Neural progenitor cell (in vitro differentiated cells): ENCODE results near the gene FAM180A.

Source experiments
- CTCF ChIP-seq: fragments of 200-600 bp; sonication (generic); IDR thresholded peaks from 2 replicates; pipeline ENCODE4 v1.5.1; 2017; ENCODE audit warnings: antibody characterized with exemption, mild to moderate bottlenecking
- EZH2 ChIP-seq: fragments of 200-600 bp; sonication (generic); IDR thresholded peaks from 2 replicates; pipeline ENCODE4 v1.6.1; 2017; ENCODE audit warnings: antibody characterized with exemption, mild to moderate bottlenecking, moderate library complexity
- EZH2phosphoT487 ChIP-seq: fragments of 200-600 bp; sonication (generic); IDR thresholded peaks from 2 replicates; pipeline ENCODE4 v1.6.1; 2017; ENCODE audit warnings: antibody characterized with exemption

GRCh38 chr7:135706038-135706742 is 42.4 kb downstream of the FAM180A start:
- TF ChIP-seq CTCF, result no peak
- TF ChIP-seq EZH2phosphoT487, result no peak
- no peak for TF ChIP-seq EZH2
